HG02970 (cell line): ENCODE measurements around the gene DPF3.
"Not testable (repeated sequence)": the region's sequence is repeated elsewhere in the genome, so short reads cannot be mapped to it uniquely, and the experiment has no call there.

Experiments used
- ATAC-seq: cut with Tn5 transposase; IDR thresholded peaks from one replicate; pipeline ENCODE4 v1.9.1; 2021; ENCODE audit warnings: mild to moderate bottlenecking, moderate library complexity, moderate number of reproducible peaks; ENCODE audit not compliant: unreplicated experiment, low FRiP score

Gene DPF3

GRCh38 chr14:72882047-72882446 is 11.9 kb downstream of the DPF3 start:
- ATAC-seq = no peak

DNA sequence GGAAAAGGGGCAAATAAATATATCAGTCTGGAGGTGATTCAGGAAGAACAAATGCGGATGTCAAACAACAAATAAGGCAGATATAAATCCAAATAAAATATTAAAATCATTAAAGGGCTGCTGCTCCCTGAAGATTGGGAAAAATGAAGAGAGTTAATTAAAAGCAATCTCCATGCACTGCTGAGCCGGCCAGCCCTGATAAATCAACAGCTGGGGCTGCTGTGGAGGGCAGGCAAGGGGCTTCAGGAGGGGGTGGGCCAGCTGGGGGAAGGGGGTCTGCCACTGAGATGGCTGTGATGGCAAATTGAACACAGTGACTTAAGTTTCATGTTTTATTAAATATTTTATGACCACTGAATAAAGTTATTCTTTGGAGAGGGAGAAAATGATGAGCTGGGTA is 12.4 kb downstream of the DPF3 start:
- ATAC-seq = no peak

GRCh38 chr14:72880820-72881219 is 13.1 kb downstream of the DPF3 start:
- ATAC-seq = no peak

DNA sequence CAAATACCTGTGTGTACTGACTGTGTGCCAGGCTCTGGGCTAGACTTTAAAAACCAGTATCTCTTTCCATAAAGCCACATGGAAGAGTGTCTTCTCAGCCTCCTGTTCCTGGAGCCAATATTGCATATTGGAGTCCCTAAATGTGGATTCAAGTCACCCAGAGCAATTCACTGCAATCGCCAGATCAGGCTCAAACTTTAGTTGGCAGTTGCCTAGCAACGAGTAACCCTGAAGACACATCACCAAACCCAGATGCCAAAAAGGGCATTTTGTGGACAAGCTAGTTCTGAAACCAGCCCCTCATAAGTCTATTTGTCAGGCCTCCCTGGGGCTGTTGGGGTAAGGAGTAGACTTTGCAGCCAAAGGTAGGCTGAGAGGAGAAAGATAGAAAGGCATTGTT is 13.7 kb downstream of the DPF3 start:
- no peak for ATAC-seq

- no peak for ATAC-seq
These were observed 14.5 kb downstream of the DPF3 start for GRCh38 chr14:72879431-72879830.

GRCh38 chr14:72878746-72879145 is 15.2 kb downstream of the DPF3 start:
- no peak for ATAC-seq

GRCh38 chr14:72876710-72877063 is 17.2 kb downstream of the DPF3 start:
- no peak for ATAC-seq

- ATAC-seq = no peak
These were observed 17.7 kb downstream of the DPF3 start for GRCh38 chr14:72876005-72876709.

DNA sequence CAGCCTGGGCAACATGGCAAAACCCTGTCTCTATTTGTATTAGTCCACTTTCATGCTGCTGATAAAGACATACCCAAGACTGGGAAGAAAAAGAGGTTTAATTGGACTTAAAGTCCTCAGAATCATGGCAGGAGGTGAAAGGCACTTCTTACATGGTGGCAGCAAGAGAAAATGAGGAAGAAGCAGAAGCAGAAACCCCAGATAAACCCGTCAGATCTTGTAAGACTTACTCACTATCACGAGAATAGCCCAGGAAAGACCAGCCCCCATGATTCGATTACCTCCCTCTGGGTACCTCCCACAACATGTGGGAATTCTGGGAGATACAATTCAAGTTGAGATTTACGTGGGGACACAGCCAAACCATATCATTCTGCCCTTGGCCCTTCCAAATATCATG is 23.0 kb downstream of the DPF3 start:
- not testable (repeated sequence) for ATAC-seq

- ATAC-seq = no peak
These were observed 24.2 kb downstream of the DPF3 start for GRCh38 chr14:72869407-72870329.

GRCh38 chr14:72868500-72868899 is 25.4 kb downstream of the DPF3 start:
- ATAC-seq = no peak

DNA sequence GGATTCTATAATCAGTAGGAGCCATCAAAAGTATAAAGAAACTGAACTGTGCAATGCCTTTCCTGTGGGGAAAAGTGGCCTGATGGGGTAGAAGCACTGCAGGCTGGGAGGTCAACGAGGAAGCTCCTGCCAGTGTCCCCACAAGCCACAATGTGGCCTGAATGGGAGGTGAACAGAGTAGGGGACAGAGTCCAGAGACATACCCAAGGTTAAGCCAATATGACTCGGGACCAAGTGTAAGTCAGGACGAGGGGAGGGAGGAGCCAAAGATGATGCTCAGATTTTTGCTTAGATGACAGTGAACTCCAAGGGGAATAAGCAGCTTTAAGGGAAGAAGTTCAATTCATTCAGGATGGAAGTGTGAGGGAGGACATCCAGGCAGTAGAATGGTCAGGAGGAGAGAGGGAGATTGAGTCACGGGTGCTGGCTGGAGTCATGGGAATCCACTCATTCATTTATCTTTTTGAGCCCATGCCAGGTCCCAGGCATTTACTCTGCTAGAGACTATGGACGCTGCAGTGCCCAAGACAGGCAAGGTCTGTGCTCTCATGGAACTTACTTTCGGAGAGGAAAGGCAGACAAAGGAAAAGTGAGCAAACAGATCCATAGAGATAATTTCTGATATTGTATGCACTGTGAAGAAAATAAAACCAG is 29.1 kb downstream of the DPF3 start:
- ATAC-seq = no peak

GRCh38 chr14:72863216-72864006 is 30.5 kb downstream of the DPF3 start:
- no peak for ATAC-seq

DNA sequence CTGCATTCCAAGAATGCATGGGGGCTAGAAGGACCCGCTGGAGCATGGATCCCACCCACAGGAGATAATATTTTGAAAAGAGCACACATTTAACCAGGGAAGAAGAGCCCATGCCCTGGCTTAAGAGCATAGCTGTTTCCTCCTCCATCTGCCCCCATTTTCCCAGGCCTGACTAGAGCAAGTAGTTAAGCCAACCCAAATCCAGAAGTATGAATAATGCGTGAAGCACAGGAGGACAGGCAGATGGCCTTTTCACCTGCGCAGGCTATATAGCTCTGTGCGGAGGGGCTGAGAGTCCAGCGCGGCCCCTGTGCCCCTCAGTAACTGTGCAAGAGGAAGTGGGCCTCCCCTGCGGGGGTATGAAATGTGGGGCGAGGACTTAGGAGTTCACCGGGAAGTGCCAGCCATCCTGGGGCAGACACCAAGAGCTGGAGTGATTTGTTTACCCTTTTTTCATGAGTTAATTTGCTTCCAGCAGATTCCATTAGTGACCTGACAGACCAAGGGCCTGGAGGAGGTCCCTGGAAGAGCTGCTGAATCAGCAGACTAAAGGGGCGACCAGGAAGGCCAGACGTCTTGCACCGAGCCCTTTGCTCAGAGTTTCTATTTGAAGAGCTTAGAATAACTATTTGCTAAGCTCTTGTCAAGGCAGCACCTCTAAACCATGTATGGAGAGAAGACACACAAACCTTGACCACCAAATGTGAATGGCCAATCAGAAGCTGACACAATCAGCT is 37.2 kb downstream of the DPF3 start:
- no peak for ATAC-seq

GRCh38 chr14:72855913-72856312 is 38.0 kb downstream of the DPF3 start:
- ATAC-seq = no peak

DNA sequence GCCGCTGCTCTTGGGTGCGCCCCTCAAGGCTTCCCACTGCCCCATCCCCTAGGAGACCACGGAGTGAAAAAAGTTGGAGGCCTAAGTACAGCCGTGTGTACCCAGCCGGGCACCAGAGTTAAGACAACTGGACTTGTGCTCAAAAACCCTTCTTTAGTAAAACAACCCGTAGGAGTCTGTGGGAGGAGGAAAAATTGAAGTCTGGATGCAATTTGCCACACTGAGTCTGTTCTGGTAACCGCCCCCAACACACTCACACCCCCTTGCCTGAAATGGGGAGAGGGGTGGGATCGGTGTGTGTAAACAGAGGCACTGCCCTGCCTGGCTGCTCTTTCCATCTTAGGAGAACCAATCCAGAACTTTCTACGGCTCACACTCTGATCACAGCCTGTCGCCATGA is 41.7 kb downstream of the DPF3 start:
- ATAC-seq = no peak

DNA sequence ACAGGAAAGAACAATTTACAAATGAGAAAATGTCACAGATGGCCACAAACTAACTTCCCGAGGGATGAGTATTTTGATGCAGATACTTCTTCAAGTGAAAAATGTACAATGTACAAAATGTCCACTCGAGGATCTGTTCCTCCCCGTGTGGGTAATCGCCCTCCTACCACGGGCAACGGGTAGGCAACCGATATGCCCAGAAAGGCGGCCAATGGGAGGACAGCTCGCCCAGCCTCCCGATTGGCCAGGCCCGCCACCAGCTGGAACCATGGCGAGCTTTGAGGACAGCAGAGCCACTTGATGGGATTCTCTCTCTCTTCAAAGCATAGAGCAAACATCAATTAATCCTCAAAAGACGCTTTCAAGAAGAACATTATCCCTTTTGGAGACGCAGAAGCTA is 42.3 kb downstream of the DPF3 start:
- ATAC-seq = no peak

GRCh38 chr14:72850360-72850759 is 43.5 kb downstream of the DPF3 start:
- no peak for ATAC-seq

DNA sequence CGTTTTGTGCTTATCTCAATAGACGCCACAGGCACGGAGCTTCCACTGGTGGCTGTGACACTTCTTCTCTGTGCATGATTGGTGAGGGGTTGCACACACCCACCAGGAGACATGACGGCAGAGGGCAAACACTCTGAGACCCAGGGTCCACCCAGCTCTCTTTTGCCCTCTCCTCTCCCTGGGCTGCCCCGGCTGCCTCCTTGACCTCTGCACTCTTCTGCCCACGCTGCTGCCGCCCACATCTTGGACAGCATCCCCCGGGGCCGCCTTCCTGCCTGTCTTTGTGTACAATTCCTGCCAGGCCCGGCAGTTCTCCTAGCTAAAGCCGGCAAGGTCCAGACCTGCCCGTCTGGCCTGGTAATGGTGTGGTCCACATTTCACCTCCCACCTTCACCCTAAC is 44.7 kb downstream of the DPF3 start:
- ATAC-seq = no peak

DNA sequence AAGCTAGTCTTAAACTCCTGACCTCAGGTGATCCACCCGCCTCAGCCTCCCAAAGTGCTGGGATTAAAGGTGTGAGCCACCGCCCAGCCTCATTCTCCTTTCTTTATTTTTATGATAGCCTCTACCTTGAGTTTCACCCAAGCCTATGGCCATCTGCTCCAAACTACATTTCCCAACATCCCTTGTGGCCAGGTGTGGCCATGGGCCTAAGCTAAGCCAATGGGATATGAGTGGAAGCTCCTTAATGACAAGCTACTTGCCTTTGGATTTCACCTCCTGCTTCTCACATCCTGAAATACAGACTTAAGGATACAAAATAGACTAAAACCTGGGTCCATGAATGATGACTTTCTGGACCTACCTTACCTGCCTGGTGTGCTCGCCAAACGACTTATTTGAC is 46.2 kb downstream of the DPF3 start:
- no peak for ATAC-seq
